GM23248 (cell line): ENCODE results near the gene MARS1.

Experiments used
- EZH2 ChIP-seq: fragments of 200-600 bp; sonication (generic); IDR thresholded peaks from 2 replicates; pipeline ENCODE4 v1.6.1; 2018; ENCODE audit warnings: antibody characterized with exemption, mild to moderate bottlenecking; ENCODE audit not compliant: insufficient read depth, poor library complexity, severe bottlenecking
- EZH2phosphoT487 ChIP-seq: fragments of 200-600 bp; sonication (generic); IDR thresholded peaks from 2 replicates; pipeline ENCODE4 v1.6.1; 2018; ENCODE audit warnings: antibody characterized with exemption, moderate library complexity, mild to moderate bottlenecking, low read depth; ENCODE audit not compliant: insufficient read depth

DNA sequence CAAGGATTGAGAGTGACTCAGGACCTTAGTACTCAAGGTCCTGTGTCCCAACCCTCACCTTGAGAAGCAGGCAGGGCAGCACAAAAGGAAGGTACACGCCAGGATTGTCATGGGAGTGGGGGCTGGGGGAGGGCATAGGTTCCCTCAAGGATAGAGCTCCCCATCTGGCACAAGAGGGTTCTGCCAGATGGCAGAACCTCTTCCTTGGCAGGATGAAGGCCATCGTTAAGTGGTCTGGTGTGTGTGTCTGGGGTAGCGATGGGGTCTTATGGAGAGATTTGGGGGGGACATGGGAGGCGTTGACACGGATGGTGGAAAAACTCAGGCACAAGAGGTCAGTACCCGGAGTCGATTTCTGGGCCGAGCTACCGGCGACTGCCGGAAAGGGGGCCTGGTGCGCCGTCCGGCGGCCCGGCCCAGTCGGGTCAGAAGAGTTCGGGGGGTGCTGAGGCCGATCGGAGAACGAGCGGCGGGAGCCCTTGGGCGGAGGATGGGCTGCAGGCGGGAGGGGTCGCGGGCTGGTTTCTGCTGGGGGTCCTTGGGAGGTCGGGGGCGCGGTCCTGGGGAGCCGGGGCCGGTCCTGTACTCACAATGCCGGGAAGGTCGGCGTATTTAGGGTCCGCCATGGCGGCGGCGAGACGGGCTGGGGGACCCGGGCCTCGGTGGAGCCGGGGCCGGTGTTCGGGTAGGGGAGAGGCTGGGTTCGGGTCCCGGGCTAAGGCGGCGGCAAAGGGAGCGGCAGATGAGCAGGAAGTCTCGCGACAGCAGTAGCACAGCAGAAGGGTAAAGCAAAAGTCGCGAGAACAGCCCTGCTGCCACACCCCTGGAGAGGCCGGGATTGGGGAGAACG lies 58.8 kb downstream of the MARS1 start, which contains the start of gene DCTN2:
- TF ChIP-seq EZH2phosphoT487 (no peak), EZH2 (no peak)
